ENCODE results near the gene HOXA4. TPM values are rescaled to one million over a fixed set of nuclear protein-coding genes. Genes with fewer than 3 reads are reported as not detected.
A peak's percentile ranks its signal among the peaks of the same experiment; 100 is the strongest.

Gene HOXA4
- total RNA-seq, 1 experiment from 2014 or later = not detected

DNA sequence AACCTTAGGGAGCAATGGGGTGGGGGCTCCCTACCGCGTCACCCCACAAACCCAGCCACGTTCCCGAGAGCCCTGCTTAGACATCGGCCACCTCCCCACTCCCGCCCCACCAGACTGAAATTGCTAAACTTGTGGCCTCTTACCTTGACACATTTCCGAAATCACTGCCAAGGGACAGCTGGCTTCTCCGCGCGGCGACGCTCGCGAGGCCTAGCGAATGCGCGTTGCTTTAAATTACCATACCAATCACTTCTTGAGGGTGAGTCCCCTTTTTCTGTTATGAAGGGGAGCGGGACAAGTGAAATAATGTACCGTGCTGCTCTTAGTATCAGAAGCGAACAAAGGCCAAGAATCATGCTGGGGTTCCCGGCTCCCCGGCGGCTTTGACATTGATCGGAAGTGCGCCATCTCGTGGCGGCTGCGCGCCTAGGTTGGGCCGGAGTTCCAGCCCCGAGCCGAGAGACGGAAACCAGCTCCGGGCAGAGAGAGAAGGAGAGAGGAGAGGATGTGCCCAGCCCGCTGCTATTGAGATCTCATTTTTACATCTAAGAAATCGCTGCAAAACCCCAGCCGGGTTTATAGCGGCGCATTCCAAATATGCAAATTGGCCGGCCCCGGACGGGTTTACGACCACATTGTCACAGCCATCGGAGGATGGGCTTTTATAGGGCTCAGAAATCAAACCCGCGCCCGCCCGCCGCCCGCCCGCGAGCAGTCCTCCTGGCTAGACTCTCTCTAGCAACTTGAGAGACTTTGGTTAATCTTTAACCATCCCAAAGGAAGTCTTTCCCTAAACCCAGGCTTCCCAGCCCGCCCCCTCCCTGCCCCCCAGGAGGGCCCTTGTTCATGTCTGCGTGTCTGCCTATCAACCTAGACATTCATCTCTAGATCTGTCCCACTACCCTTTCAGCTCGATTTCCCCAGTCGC is 49.2 kb upstream of the HOXA4 start:
- Mint-ChIP-seq H3K36me3 (no peaks in the 10 kb centered on the region), H3K9me3 (no peaks in the 10 kb centered on the region), H3K4me3 (peak overlapping the region; percentile 41), H3K27ac (no peak overlapping the region), H3K27me3 (ENCODE audit: low read depth) (peaks cover 100% of the 10 kb centered on the region), H3K4me1 (peaks cover 28% of the 10 kb centered on the region)
- ATAC-seq (peak; percentile 63), DNase-seq (ENCODE audit: low spot score) (peak; percentile 80)
- TF ChIP-seq, protein P1, sequence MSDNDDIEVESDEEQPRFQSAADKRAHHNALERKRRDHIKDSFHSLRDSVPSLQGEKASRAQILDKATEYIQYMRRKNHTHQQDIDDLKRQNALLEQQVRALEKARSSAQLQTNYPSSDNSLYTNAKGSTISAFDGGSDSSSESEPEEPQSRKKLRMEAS (CRISPR knock-in tag; IDR thresholded peaks at IDR 0.05) = peak; percentile 31; the same call in 1 of the 2 replicates
- TF ChIP-seq TEAD1 (CRISPR knock-in tag; IDR thresholded peaks at IDR 0.05) (0 out of 2 replicates have a peak, but pooled peaks have one; percentile 28), JAZF1 (CRISPR knock-in tag; IDR thresholded peaks at IDR 0.05) (no peak), MXD4 (CRISPR knock-in tag; IDR thresholded peaks at IDR 0.05; ENCODE audit: borderline replicate concordance) (no peak)
- TF ChIP-seq, protein P2, sequence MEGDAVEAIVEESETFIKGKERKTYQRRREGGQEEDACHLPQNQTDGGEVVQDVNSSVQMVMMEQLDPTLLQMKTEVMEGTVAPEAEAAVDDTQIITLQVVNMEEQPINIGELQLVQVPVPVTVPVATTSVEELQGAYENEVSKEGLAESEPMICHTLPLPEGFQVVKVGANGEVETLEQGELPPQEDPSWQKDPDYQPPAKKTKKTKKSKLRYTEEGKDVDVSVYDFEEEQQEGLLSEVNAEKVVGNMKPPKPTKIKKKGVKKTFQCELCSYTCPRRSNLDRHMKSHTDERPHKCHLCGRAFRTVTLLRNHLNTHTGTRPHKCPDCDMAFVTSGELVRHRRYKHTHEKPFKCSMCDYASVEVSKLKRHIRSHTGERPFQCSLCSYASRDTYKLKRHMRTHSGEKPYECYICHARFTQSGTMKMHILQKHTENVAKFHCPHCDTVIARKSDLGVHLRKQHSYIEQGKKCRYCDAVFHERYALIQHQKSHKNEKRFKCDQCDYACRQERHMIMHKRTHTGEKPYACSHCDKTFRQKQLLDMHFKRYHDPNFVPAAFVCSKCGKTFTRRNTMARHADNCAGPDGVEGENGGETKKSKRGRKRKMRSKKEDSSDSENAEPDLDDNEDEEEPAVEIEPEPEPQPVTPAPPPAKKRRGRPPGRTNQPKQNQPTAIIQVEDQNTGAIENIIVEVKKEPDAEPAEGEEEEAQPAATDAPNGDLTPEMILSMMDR (IDR thresholded peaks at IDR 0.05) = peak; percentile 83
- TF ChIP-seq, protein P3, sequence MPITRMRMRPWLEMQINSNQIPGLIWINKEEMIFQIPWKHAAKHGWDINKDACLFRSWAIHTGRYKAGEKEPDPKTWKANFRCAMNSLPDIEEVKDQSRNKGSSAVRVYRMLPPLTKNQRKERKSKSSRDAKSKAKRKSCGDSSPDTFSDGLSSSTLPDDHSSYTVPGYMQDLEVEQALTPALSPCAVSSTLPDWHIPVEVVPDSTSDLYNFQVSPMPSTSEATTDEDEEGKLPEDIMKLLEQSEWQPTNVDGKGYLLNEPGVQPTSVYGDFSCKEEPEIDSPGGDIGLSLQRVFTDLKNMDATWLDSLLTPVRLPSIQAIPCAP (CRISPR knock-in tag; IDR thresholded peaks at IDR 0.05) = no peak
- ChIA-PET POLR2A (no interaction called here), CTCF (interaction anchor here (0.6 to 2.5 kb wide), 45 partner anchors 10 to 1126 kb away, joined by 3 to 34 read pairs (median 4); partner anchors contain the start of genes EVX1, HOXA1, HOXA13 and HOXA4)

DNA sequence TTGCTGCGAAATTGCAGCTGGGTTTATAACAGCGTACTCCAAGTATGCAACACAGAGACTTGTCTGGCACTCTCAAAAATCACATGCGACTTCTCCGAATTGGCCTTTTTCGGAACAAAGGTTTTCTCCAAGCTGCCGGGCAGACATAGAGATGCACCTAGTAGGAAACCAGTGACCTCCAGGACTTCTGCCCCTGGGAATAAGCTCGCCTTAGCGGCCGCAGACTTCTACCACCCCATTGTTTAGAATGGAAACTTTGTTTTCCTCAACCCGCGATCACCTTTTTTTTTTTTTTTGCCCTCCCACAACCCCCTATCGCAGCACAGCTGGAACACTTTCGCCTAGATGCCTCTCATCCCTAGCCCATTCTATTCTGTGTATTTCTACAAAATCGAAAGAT is 48.5 kb upstream of the HOXA4 start:
- Mint-ChIP-seq H3K27ac (no peak overlapping the region), H3K4me1 (peaks cover 25% of the 10 kb centered on the region), H3K36me3 (no peaks in the 10 kb centered on the region), H3K9me3 (no peaks in the 10 kb centered on the region), H3K27me3 (ENCODE audit: low read depth) (peaks cover 100% of the 10 kb centered on the region), H3K4me3 (peak overlapping the region; percentile 41)
- ChIA-PET POLR2A (no interaction called here), CTCF (interaction anchor here (0.7 to 2.5 kb wide), 28 partner anchors 9 to 1125 kb away, joined by 3 to 34 read pairs (median 7); partner anchors contain the start of genes HOXA13, HOXA4, HOXA5 and HOXA9)
- no peak for DNase-seq (ENCODE audit: low spot score)
- no peak for ATAC-seq
- no peak for TF ChIP-seq FOXK1 (CRISPR knock-in tag; IDR thresholded peaks at IDR 0.05)
- no peak for TF ChIP-seq ZNF317 (CRISPR knock-in tag; IDR thresholded peaks at IDR 0.05; ENCODE audit: borderline replicate concordance, low read depth)
- TF ChIP-seq, protein P4, sequence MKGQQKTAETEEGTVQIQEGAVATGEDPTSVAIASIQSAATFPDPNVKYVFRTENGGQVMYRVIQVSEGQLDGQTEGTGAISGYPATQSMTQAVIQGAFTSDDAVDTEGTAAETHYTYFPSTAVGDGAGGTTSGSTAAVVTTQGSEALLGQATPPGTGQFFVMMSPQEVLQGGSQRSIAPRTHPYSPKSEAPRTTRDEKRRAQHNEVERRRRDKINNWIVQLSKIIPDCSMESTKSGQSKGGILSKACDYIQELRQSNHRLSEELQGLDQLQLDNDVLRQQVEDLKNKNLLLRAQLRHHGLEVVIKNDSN (CRISPR knock-in tag; IDR thresholded peaks at IDR 0.05) = no peak
- TF ChIP-seq ETV6 (CRISPR knock-in tag; IDR thresholded peaks at IDR 0.05) = no peak
- no peak for TF ChIP-seq TCF7 (CRISPR knock-in tag; IDR thresholded peaks at IDR 0.05; ENCODE audit: low read depth)
- no peak for TF ChIP-seq SMAD3 (CRISPR knock-in tag; IDR thresholded peaks at IDR 0.05; ENCODE audit: borderline replicate concordance)
- TF ChIP-seq, protein P5, sequence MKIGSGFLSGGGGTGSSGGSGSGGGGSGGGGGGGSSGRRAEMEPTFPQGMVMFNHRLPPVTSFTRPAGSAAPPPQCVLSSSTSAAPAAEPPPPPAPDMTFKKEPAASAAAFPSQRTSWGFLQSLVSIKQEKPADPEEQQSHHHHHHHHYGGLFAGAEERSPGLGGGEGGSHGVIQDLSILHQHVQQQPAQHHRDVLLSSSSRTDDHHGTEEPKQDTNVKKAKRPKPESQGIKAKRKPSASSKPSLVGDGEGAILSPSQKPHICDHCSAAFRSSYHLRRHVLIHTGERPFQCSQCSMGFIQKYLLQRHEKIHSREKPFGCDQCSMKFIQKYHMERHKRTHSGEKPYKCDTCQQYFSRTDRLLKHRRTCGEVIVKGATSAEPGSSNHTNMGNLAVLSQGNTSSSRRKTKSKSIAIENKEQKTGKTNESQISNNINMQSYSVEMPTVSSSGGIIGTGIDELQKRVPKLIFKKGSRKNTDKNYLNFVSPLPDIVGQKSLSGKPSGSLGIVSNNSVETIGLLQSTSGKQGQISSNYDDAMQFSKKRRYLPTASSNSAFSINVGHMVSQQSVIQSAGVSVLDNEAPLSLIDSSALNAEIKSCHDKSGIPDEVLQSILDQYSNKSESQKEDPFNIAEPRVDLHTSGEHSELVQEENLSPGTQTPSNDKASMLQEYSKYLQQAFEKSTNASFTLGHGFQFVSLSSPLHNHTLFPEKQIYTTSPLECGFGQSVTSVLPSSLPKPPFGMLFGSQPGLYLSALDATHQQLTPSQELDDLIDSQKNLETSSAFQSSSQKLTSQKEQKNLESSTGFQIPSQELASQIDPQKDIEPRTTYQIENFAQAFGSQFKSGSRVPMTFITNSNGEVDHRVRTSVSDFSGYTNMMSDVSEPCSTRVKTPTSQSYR (CRISPR knock-in tag; IDR thresholded peaks at IDR 0.05) = no peak
- TF ChIP-seq, protein P6, sequence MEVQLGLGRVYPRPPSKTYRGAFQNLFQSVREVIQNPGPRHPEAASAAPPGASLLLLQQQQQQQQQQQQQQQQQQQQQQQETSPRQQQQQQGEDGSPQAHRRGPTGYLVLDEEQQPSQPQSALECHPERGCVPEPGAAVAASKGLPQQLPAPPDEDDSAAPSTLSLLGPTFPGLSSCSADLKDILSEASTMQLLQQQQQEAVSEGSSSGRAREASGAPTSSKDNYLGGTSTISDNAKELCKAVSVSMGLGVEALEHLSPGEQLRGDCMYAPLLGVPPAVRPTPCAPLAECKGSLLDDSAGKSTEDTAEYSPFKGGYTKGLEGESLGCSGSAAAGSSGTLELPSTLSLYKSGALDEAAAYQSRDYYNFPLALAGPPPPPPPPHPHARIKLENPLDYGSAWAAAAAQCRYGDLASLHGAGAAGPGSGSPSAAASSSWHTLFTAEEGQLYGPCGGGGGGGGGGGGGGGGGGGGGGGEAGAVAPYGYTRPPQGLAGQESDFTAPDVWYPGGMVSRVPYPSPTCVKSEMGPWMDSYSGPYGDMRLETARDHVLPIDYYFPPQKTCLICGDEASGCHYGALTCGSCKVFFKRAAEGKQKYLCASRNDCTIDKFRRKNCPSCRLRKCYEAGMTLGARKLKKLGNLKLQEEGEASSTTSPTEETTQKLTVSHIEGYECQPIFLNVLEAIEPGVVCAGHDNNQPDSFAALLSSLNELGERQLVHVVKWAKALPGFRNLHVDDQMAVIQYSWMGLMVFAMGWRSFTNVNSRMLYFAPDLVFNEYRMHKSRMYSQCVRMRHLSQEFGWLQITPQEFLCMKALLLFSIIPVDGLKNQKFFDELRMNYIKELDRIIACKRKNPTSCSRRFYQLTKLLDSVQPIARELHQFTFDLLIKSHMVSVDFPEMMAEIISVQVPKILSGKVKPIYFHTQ (CRISPR knock-in tag; IDR thresholded peaks at IDR 0.05) = no peak
- TF ChIP-seq, protein P7, sequence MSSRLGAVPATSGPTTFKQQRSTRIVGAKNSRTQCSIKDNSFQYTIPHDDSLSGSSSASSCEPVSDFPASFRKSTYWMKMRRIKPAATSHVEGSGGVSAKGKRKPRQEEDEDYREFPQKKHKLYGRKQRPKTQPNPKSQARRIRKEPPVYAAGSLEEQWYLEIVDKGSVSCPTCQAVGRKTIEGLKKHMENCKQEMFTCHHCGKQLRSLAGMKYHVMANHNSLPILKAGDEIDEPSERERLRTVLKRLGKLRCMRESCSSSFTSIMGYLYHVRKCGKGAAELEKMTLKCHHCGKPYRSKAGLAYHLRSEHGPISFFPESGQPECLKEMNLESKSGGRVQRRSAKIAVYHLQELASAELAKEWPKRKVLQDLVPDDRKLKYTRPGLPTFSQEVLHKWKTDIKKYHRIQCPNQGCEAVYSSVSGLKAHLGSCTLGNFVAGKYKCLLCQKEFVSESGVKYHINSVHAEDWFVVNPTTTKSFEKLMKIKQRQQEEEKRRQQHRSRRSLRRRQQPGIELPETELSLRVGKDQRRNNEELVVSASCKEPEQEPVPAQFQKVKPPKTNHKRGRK (CRISPR knock-in tag; IDR thresholded peaks at IDR 0.05; ENCODE audit: borderline replicate concordance) = no peak
- TF ChIP-seq, protein P8, sequence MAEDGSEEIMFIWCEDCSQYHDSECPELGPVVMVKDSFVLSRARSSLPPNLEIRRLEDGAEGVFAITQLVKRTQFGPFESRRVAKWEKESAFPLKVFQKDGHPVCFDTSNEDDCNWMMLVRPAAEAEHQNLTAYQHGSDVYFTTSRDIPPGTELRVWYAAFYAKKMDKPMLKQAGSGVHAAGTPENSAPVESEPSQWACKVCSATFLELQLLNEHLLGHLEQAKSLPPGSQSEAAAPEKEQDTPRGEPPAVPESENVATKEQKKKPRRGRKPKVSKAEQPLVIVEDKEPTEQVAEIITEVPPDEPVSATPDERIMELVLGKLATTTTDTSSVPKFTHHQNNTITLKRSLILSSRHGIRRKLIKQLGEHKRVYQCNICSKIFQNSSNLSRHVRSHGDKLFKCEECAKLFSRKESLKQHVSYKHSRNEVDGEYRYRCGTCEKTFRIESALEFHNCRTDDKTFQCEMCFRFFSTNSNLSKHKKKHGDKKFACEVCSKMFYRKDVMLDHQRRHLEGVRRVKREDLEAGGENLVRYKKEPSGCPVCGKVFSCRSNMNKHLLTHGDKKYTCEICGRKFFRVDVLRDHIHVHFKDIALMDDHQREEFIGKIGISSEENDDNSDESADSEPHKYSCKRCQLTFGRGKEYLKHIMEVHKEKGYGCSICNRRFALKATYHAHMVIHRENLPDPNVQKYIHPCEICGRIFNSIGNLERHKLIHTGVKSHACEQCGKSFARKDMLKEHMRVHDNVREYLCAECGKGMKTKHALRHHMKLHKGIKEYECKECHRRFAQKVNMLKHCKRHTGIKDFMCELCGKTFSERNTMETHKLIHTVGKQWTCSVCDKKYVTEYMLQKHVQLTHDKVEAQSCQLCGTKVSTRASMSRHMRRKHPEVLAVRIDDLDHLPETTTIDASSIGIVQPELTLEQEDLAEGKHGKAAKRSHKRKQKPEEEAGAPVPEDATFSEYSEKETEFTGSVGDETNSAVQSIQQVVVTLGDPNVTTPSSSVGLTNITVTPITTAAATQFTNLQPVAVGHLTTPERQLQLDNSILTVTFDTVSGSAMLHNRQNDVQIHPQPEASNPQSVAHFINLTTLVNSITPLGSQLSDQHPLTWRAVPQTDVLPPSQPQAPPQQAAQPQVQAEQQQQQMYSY (CRISPR knock-in tag; IDR thresholded peaks at IDR 0.05) = no peak
- TF ChIP-seq NR3C1 (CRISPR knock-in tag; conservative IDR thresholded peaks at IDR 0.05; ENCODE audit: low read depth) = no peak

Data from WTC11 (cell line).